AG08396 (cell line): ENCODE measurements around the gene COX10.
"Not testable (repeated sequence)": the region's sequence is repeated elsewhere in the genome, so short reads cannot be mapped to it uniquely, and the experiment has no call there.

Source experiments
- DNase-seq: peaks from one replicate; pipeline ENCODE4 v3.0.0; 2012; ENCODE audit warnings: low spot score, mixed read lengths

Gene COX10

DNA sequence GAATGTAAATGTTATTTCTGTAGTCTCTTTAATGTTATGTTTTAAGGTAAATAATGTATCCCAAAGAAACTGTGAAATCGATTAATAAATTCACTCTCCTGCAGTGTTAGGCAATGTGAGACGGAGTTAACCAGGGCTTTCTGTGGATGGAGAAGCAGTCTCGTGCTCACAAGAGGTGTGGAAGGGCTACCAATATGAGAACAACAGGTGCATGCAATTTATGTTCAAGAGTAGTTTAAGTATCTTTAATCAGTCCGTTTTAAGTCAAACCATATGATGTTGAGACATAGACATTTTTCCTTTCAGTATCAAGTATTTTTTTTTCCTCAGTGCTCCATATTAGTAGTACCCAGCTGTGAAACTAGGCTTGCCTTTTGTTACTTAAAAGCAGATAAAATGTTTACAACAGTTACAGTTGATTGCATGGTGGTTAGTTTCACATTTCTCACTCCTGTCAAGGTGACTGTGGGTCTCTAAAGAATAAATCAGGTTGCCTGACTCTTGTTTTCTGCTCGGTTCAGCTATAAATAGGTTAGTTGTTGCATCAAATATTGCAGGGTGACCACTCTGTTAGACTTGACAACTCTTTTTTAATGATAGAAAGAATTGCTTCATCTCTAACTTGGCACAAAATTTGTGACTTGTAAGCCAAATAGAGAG is 54.4 kb downstream of the COX10 start:
- DNase-seq: no peak

DNA sequence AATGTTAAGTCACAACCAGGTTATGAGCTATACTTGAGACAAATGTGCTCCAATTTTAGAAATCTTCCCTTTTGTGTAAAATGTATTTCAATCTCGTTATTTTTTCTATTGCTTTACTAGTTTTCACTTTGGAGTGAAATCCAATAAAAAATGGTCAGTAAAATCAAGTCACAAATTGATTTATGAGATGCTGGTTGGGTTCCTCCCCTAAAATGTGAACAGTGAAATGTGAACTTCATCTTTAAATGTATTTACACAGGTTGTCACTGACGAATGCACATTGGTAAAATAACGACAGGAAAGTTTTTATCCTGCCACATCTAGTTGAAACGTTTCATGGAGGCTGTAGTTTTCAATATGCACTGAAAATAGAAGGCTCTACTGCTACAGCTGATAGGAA is 55.5 kb downstream of the COX10 start:
- no peak for DNase-seq

DNA sequence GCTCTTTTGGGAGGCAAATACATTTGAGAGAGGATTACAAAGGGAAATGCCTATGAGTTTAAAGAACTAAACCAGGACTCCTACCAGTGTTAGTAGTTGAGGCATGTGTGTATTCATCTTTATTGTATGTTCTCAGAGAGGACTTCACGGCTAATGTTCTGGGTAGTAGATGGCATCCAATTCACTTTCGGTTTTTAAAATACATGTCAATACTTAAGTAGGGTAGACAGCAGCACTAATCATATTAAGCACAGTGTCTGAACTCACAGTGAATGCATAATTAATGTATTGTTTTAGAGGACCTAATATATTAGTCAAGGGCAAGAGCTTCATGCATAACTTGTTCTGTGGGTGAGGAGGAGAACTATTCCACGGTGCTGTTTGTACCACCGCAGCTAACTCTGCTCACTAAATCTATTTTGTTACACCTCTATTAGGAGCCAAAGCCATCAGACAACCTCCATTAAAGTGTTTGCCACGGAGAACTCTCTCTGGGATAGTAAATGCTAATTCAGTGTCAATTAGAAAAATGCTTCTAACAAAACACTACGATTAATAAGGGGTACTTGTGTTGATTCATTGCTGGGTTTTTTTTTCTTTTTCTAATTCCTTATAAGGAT is 56.3 kb downstream of the COX10 start:
- DNase-seq: no peak

DNA sequence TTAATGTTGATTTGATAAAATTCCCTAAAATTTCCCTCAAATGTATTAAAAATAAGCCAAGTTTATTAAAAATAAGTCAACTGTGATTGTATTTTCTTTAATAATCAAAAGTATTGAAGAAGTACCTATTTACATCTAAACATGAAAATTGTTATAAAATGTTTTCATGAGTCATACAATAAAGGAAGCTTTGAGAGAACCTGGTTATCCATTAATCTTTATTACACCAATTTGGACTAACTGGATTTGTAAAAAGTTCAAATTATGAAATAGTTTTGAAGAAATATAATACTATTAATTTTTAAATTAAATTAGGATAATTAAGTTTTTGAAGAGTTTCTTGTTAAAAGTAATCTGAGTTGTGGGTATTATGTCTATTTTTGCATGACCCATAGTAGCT is 63.8 kb downstream of the COX10 start:
- no peak for DNase-seq

DNA sequence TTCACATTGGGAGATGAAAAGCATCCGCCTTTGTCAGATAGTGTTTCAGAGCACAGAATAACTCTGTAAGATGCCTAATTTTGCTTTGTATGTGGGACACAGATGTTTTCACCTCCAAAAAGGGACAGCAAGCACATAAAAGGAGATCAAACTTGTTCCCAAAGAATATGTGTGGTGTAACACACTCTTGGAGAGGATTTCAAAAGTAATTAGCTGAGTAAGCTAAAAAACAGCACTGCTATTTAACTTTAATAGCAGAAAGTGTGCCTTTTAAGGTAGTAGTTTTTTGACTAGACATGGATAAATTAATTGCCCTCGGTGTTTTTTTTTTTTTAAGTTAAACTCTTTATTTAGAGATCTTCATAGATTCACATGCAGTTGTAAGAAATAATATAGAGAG is 65.2 kb downstream of the COX10 start:
- no peak for DNase-seq

DNA sequence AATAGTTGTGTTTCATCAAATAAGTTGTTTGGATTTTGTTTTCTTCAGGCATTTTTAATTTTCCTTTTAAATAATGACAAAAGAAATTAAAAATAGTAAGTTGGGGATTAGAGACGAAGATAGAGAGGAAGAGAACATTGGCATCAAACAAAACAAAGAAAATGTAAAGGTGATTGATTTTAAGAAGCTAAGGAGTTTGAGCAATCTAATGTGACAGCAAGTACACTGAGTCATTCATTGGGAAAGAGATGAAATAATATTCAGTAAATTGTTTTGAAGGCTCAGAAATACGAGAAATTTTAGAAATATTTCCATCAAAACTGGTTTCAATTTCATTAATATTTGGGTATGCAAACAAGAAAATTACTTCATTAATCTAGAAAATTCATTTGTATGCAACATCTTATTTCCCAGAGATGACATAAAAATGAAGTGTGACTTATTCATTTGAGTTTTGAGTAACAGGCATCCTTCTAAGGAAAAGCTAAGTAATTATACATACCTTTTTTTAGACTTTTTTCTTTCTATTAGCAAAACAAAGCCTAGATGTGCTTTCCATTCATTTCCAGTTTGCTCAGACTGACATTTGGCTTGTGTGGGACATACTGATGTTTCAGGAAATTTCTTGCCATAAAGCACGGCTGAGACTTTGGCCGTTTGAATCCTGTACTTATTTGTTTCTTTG is 66.7 kb downstream of the COX10 start:
- no peak for DNase-seq

DNA sequence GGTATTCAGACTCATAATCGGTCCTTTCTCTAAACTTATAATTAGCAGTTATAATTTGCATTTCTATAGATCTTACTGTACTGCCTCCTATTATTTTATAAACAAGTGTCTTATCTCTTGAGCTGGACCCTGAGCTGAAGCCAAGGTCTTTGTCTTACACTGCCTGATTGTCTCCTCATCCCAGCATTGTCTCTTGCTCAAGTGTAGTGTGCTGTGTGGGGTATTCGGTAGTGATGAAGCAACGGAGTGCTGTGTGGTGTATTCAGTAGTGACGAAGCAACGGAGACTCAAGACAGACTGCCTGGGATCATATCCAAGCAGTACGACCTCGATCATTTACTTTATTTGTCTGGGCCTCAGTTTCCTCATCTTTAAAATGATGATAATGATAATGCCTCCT is 69.3 kb downstream of the COX10 start:
- no peak for DNase-seq

DNA sequence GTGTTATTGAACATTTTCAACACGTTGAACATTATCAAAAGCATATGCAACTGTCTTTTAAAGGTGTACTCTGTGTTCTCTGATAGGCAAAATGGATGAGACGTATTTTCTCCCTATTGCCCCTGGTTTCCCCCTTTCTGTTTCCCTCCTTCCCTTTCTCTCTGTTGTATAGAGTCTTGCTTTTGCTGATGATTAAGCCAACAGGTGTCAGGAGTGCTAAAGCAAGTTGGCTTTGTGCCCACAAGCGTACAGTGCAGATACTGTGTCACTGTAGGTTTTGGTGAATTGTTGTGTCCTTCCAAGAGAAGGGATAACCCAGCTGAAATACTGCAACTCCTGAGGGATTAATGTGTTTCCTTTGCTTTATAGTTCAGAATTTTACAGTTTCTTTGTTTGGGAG is 74.4 kb downstream of the COX10 start:
- no peak for DNase-seq

DNA sequence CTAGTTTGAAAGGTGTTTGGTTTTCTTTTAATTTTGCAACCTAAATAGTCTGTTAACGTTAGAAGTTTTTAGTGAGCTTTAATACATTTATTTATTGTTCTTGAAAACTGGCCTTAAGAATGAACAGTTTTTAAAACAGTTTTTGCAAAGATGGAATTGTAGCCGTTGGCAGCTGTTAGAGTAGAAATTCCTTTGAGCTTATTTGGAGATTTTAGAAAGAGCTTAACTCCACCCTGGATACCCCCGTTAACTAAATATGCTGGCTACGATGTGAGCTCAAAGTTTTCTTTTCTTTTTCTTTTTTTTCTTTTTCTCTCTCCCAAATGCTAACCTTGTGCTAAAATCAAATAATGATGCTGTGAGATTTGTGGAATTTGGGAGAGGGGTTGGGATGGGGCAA is 75.2 kb downstream of the COX10 start:
- DNase-seq: no peak

DNA sequence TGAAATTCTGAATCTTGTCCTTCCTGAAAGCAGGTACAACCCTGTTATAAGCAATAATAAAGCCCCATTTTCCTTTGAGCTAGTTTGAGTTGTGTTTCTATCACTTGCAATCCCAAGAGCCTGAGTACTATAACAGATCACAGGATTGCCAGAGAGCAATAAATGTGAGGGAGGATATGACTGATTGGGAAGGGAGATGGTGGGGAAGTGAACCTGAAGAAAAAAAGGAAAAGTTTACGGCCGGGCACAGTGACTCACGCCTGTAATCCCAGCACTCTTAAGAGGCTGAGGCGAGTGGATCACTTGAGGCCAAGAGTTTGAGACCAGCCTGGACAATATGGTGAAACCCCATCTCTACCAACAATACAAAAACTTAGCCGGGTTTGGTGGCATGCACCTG is 80.4 kb downstream of the COX10 start:
- DNase-seq: no peak

DNA sequence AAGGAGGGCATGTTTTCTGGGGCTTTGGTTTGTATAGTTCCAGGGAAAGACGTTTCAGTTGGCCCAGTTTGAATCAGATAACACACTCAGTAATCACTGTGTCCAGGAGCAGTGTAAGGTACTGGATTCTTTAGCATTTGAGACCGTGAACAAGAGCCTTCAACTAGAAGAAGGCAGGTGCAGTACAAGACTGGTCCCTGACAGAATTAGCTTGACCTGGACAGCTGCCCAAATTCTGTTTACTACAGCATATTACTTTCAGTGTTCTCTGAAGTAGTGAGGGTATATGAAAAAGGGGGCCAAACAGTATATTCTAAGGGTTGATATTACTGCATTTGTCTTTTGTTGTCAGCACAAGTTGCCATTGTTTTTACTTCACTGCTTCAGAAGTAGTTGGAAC is 81.3 kb downstream of the COX10 start:
- DNase-seq: no peak

DNA sequence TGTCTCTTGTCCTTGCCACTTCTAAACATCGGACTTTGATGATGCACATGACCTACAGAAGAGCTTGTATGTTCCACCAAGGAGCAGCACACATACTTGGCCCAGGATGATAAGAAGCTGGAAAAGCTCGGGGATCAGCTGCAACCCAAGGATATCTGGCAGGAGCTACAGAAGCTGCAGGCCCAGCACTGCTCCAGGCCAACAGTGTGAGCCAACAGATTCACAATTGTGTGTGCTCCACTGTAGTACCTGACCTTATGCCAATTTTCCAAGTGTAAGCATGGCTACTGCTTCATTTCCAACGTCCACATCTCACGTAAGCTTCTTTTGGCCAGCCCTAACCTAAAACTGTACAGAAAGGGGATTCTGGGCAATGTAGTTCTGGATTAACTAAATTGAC is 83.4 kb downstream of the COX10 start:
- DNase-seq: no peak

DNA sequence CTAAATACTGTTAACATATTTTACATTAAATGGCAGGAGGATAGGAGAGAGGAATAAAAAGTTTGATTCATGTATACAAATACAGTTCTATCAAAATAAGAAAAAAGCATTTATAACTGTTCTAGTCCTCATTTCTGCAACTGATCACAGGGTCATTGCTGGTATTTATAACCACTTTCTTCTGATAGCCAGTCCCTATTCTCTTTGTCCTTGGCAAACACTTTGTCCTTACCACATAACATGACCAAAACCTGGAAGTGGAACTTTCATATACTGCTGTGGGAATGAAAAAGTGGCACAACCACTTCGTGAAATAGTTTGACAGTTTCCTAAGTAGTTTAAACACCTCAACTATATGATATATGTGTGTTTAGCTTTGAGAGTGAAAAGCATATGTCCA is 84.1 kb downstream of the COX10 start:
- DNase-seq: no peak

DNA sequence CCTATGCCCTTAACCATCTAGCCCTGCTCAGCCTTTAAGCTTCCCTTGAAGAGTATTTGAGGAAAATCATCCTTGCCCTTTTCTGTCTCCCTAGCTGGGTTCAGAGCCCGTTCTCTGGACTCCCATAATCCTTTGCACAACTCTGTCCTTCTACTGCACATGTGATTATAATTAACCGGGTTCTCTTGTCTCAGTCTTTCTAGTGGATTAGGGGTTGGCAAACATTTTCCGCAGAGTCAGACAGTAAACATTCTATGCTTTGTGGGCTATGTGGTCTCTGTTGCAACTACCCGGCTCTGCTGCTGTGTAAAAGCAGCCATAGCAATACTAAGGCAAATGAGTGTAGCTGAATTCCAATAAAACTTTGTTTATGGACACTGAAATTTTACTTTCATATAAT is 87.4 kb downstream of the COX10 start:
- peak; percentile 38 for DNase-seq

DNA sequence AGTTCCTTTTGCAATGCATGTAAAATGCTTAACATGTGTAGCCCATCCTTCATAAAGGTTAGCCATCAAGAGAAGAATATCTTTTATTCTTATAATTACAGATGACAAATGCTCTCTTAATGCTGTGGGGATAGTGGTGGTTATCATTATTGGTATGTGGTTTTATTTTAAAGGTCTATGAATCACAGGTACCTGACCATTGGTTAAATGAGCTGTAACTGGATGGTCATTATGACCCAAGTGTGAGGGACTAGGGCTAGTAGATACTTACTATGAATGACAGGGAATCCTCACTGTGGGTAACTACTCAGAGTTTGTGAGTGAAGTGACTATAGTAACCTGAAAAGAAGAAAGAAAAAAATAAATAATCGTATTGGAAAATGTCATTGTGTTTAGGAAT is 88.5 kb downstream of the COX10 start:
- no peak for DNase-seq

DNA sequence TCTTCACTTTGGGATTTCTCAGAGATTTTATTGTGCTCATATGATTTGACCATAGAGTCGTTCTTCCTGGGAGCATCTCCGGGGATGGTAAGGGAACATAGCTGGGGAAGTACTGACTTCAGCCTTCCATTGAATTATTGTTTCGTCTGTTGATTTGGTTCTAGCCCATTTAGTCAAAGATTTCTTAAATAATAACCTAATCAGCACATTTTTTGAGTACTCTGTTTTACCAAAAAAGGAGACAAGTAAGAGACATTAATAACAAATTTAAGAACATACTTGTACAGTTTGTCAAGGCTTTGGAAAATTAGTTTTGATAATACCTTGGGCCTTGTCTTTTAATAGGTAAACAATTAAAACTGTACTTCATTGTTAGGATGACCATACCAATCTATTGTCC is 89.4 kb downstream of the COX10 start:
- no peak for DNase-seq

DNA sequence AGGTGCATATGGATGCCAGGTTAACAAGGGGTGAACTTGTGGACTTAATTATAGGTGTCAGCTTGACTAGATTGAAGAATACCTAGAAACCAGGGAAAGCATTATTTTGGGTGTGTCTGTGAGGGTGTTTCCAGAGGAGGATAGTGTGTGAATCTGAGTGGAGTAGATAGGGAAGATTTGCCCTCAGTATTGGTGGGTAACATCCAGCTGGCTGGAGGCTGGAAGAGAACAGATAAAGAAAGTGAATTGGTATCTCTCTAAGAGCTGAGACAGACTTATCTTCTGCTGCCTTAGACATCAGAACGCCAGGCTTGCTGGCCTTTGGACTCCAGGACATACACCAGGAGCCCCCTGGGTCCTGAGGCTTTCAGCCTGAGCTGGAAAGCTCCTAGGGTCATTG is 92.1 kb downstream of the COX10 start:
- no peak for DNase-seq

DNA sequence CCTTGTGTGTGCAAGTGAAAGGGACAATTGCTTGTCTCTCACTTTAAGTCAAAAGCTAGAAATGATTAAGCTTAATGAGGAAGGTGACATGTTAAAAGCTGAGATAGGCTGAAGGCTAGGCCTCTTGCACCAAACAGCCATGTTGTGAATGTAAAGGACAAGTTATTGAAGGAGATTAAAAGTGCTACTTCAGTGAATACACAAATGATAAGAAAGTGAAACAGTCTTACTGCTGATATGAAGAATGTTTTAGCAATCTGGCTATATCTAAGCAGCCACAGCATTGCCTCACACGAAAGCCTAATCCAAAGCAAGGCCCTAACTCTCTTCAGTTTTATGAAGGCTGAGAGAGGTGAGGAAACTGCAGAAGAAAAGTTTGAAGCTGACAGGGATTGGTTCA is 96.3 kb downstream of the COX10 start:
- no peak for DNase-seq

DNA sequence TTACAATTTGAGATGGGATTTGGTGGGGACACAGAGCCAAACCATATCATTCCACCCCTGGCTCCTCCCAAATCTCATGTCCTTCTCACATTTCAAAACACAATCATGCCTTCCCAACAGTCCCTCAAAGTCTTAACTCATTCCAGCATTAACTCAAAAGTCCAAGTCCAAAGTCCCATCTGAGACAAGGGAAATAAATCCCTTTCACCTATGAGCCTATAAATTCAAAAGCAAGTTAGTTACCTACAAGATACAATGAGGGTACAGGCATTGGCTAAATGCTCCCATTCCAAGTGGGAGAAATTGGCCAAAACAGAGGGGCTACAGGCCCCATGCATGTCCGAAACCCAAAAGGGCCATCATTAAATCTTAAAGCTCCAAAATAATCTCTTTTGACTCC is 98.5 kb downstream of the COX10 start:
- not testable (repeated sequence) for DNase-seq

DNA sequence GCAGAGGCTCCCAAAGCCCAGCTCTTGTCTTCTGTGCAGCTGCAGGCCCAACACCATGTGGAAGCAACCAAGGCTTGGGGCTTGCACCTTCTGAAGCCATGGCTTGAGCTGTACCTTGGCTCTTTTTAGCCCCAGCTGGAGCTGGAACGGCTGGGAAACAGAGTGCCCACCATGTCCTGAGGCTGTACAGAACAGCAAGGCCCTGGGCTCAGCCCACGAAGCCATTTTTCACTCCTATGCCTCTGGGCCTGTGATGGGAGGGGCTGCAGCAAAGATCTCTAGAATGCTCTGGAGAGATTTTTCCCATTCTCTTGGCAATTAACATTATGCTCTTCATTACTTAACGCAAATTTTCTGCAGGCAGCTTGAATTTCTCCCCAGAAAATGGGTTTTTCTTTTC is 99.3 kb downstream of the COX10 start:
- DNase-seq: no peak

DNA sequence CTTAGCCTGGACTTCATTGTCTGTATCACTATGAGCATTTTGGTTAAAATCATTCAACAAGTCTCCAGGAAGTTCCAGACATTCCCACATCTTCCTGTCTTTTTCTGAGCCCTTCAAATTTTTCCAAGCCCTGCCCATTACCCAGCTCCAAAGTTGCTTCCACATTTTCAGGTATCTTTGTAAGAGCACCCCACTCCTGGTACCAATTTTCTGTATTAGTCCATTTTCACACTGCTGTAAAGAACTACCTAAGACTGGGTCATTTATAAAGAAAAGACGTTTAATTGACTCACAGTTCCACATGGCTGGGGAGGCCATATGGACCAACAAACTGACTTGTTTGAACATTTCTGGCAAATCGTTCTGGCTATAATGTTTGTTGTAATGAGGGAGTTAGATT is 100.0 kb downstream of the COX10 start:
- DNase-seq: no peak

DNA sequence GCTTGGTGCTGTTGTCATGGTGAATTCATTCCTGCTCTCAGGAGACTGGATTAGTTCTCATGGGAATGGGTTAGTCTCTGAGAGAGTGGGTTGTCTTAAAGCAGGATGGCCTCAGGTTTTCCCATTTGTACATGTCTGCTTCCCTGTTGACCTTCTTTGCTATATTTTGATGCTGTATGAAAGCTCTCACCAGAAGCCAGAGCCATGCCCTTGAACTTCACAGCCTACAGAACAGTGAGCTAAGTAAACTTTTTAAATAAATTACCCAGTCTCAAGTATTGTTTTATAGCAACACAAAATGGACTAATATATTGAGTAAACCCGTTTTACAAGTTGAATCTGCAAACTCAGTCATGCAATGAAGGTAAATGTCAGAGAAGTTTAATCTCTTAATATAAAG is 100.6 kb downstream of the COX10 start:
- DNase-seq: no peak

DNA sequence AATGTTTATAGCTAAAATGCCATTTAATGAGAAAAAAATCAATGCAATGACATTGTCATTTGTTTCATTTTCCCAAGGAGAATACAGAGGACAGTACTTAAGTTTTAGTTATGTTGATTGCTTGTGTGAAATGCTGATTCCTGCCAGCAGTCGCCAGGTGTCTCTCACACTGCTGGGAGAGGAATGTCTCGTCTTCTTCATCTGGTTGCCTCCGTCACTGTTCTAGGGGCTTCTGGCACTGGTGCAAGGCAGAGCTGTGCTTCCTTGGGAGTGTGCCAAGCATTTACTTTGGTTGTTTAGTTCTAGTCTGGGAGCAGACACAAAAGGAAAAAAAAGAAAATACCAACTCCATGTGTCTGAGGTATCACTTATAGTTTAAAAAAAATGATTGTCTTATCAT is 107.7 kb downstream of the COX10 start:
- not testable (repeated sequence) for DNase-seq

DNA sequence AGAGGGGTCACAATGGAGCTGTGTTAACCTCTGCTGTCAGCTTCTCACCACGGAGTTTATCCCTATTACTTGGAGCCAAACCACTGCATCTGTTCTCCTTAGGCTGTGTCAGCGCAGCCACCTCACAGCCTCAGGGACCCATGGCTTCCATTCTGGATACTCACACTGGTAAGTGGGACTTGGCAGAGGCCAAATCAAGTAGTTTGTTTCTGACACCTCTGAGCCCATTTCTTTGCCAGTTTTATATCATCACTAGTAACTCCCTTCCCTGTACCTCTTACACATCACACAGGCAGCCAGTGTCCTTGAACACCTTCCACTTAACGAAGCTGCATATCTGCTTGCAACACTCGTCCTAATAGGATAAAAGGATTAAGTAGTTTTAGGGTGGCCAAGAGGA is 108.5 kb downstream of the COX10 start:
- DNase-seq: not testable (repeated sequence)
